Measurements from ENCODE around the gene INPP5D.

- no peak for TF ChIP-seq POLR2AphosphoS5 (IDR thresholded peaks at IDR 0.05; ENCODE audit: low read depth, low read length)
- no peak for TF ChIP-seq POLR2A (IDR thresholded peaks at IDR 0.05; ENCODE audit: low read depth, low read length)
Measured at GRCh38 chr2:233174137-233174536, 114.0 kb downstream of the INPP5D start.
